Stimulated activated CD4-positive, alpha-beta T cell treated with anti-CD3 and anti-CD28 coated beads, Interleukin-15, amount 100 ng/mL, for 1 hour (primary cell): Measurements from ENCODE around the gene TCF7.
"Not testable (repeated sequence)": the region's sequence is repeated elsewhere in the genome, so short reads cannot be mapped to it uniquely, and the experiment has no call there.

ENCODE experiments used
- DNase-seq, 2 donors: peaks; one replicate each; pipeline ENCODE4 v3.0.0-alpha.2; 2020; ENCODE audit warnings: low read depth in 1 of 2, low spot score in 1 of 2

The TCF7 gene

DNA sequence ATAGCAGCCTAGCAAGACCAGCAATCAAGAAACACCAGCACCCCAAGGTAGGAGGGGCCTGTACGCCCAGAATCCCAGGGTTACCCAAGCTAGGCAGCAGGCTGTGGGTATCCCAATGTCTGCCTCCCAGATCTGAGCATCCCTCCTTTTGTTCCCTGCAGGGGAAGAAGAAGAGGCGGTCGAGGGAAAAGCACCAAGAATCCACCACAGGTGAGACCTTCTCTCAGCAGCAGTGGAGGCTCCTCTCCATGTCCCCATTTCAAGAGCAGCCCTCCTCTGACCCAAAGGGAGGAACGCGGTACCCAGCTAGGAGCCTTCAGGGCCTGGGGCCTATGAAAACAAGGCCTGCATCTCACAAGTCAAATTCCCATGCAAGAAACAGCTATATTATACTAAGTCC, 28.9 kb downstream of the TCF7 start:
- DNase-seq, result no peak

GRCh38 chr5:134143944-134144941, 29.8 kb downstream of the TCF7 start:
- DNase-seq, result no peak

DNA sequence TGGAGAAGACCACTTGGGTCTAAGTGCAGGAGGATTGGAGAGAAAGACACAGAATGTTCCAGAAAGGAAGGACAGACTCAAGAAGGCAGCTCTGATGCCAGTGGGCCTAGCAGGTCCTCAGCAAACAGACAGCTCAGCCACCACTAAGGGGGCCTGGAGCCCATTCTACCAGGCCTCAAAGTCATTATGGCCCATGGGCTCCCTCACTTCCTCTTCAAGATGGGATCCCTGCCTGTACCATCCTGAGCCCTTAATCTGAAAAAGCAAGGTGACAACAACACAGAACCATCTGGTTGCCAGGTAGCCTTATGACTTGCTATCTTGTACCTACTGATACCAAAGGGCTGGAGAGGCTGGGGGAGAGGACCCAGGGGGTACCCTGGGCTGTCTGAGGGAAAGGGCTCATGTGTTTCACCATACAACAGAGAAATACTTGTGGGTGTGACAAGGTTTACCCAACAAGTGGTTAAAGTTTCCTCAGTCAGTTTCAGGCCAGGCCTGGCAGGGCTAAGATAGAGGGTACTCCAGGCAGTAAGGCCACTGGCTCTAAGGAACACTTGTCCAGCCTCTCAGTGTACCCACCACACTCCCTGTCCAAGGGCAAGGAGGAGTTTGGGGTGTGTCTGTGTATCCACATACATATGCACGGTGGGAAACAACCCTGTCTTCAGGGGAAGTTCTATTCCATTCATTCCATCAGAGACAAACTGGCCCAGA, 30.7 kb downstream of the TCF7 start:
- DNase-seq, result no peak

DNA sequence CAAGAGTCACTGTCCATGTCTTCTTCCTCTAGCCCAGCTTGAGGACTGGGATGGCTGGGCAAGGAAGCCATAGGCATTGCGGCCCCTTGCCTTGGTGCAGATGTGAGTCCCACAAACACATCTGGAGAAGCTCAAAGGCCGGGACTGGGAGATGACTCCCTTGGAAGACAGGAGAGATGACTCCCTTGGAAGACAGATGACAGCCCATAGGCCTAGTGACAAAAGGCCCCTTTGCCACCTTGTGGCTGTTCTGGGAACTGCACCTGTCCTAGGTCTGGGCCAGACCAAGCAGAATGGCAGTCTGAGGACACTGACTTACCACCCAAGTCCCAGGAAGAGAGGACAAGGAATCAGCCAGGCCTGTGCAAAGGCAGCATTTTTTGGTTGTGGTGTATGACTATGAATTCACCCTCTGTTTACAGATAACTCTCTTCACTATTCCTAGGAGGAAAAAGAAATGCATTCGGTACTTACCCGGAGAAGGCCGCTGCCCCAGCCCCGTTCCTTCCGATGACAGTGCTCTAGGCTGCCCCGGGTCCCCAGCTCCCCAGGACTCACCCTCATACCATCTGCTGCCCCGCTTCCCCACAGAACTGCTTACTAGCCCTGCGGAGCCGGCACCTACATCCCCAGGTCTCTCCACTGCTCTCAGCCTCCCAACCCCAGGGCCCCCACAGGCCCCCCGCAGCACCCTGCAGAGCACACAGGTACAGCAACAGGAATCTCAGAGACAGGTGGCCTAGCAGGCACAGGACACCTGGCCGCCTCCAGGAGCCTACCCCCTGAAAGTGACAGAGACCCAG, 31.5 kb downstream of the TCF7 start:
- peak; percentile 63 to 80 for DNase-seq

GRCh38 chr5:134146651-134147518, 32.4 kb downstream of the TCF7 start:
- DNase-seq, result no peak

- no peak for DNase-seq
Measured at GRCh38 chr5:134148316-134148715, 33.8 kb downstream of the TCF7 start.

GRCh38 chr5:134148986-134149539, 34.6 kb downstream of the TCF7 start:
- DNase-seq, result no peak

- no peak for DNase-seq
Measured at GRCh38 chr5:134149571-134150303, 35.3 kb downstream of the TCF7 start.

GRCh38 chr5:134151723-134152122, 37.2 kb downstream of the TCF7 start:
- DNase-seq, result no peak

- not testable (repeated sequence) for DNase-seq
Measured at GRCh38 chr5:134152173-134152832, 37.8 kb downstream of the TCF7 start.

GRCh38 chr5:134153241-134153640, 38.8 kb downstream of the TCF7 start:
- no peak for DNase-seq

DNA sequence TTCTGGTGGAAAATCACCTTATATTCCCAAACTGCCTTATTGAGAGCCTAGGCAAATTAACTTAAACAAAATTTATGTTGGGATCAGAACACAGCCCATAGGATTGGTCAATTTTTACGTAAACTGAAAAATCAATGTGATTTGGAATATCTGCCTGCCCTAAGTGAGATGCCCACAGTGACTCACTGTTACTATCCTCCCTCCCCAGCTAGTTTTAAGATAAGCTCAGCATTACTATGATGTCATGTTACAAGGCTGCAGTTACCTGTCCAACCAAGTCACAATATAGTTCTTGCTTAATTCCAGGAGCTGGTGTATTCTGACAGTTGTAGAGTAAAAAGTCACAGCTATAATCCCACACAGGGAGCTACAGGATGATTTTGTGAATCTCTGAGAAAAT, 39.2 kb downstream of the TCF7 start:
- no peak for DNase-seq

- no peak for DNase-seq
Measured at GRCh38 chr5:134161513-134162395, 47.3 kb downstream of the TCF7 start.

DNA sequence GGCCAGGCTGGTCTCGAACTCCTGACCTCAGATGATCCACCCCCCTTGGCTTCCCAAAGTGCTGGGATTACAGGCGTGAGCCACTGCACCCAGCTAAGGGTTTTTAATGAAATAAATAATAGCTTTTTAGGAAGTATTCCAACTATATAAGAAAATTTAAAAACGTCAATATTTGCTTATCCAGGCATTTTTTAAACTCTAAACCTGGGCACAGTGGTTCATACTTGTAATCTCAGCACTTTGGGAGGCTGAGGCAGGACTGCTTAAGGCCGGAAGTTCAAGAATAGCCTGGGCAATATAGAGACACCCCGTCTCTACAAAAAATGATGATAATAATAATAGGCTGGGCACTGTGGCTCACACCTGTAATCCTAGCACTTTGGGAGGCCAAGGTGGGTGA, 48.1 kb downstream of the TCF7 start:
- DNase-seq, result no peak

DNA sequence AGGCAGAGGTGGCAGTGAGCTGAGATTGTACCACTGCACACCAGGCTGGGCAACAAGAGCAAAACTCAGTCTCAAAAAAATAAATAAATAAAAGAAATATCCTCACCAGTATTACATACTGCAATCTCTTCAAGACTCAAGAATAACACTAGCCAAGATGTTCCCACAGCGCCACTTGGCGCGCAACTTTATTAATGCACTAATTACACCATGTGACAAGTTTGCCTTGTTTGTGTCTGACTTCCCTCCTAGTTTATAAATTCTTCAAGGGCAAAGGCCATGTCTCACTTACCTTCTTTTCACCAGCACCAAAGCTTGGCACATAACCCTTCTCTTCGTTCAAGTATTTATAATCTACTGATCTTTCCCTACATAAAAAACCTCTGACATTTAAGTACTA, 57.5 kb downstream of the TCF7 start:
- no peak for DNase-seq

DNA sequence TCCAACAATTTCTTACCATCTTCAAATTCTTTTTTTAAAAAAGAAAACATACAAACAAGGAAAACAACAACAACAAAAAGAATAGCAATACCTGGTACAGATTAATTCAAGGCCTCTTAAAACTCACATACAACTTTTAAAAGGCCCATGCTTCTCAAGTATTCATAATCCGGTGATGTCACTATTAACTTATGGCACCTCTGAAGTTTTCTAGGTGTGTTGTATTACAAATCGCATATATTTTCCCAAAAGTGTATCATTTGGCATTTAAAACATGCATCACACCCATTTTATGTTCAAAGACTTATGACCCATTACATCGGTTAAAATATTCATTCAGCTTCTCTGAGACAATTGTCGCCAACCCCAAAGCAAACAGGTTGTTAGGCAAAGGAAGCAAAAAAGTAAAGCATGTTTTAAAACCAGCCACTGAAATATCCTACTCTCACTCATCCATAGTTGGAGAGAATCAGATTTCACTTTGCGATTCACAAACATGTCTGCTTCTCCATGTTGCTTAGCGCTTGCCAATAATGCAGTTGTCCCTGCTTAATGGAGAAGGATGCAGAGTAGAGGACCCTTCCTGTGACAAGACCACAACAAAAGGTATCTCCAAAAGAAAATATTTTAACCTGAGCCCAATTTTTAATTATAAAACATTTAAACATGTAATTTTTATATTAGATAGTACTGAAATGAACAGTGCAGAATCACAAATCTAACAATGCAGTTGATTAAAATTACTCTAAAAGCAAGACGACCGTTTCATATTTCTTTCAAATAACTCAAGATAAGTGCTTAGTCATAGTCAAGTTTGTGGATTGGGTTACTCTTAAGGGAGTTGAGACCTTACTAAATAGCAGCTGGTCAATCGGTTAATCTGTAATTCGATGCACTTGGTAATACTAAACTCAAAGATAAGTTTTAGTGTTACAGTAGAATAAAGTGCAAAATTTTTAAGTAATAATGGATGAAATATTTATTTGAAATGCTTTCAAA, 60.7 kb downstream of the TCF7 start:
- no peak for DNase-seq
